Activated naive CD4-positive, alpha-beta T cell treated with anti-CD3 and anti-CD28 coated beads, Interleukin-2, amount 10 ng/mL, durations not matched to agents 7 days and 5 days (primary cell): ENCODE measurements around the gene PABPC5.

ENCODE experiments used
- CTCF ChIA-PET: fragments of 350-600 bp; sonication (Branson Sonifier 250); formaldehyde crosslinking; loops from one replicate; lab custom pipeline; 2021; ENCODE audit warnings: antibody characterized with exemption; lab: Charles Lee
- DNase-seq: peaks from one replicate; pipeline ENCODE4 v3.0.0-alpha.2; 2020
- H3K27ac Mint-ChIP-seq: one replicate; pipeline ENCODE4 v1.8.0; 2021; ENCODE audit warnings: mild to moderate bottlenecking, moderate library complexity, mixed read lengths
- H3K27me3 Mint-ChIP-seq: one replicate; pipeline ENCODE4 v1.8.0; 2021; ENCODE audit warnings: mild to moderate bottlenecking, mixed read lengths
- H3K36me3 Mint-ChIP-seq: one replicate; pipeline ENCODE4 v1.8.0; 2021; ENCODE audit warnings: mixed read lengths
- H3K4me1 Mint-ChIP-seq: one replicate; pipeline ENCODE4 v1.8.0; 2021; ENCODE audit warnings: mixed read lengths
- H3K4me3 Mint-ChIP-seq: one replicate; pipeline ENCODE4 v1.8.0; 2021; ENCODE audit warnings: mild to moderate bottlenecking, moderate library complexity, mixed read lengths
- H3K9me3 Mint-ChIP-seq: one replicate; pipeline ENCODE4 v1.8.0; 2021; ENCODE audit warnings: mixed read lengths

PABPC5 gene

GRCh38 chrX:91434351-91435168 lies at the start of gene PABPC5:
PABPC5 (plus strand) TSS chrX:91434839; CDS start chrX:91435578, 739 bp downstream.
- Mint-ChIP-seq H3K4me1 (no peaks in the 10 kb centered on the region), H3K9me3 (no peaks in the 10 kb centered on the region), H3K36me3 (no peaks in the 10 kb centered on the region), H3K27me3 (peaks cover 8% of the 10 kb centered on the region), H3K4me3 (peak within 1 kb of the TSS; percentile 37), H3K27ac (no peak within 1 kb of the TSS)
- CTCF ChIA-PET: no interaction called here
- DNase-seq: no peak

DNA sequence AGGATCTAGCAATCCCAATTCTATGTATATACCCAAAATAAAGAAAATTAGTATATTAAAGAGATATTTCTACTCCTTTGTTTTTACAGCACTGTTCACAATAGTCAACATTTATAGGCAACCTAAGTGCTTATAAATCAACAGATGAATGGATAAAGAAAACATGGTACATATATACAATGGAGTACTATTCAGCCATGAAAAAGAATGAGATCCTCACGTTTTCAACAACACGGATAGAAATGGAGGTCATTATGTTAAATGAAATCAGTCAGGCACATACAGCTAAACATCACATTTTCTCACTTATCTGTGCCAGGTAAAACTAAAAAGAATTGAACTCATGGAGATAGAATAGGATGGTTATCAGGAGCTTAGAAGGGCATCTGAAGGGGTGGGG lies 45.6 kb upstream of the PABPC5 start:
- CTCF ChIA-PET: no interaction called here
- peaks cover 3% of the 10 kb centered on the region for H3K9me3 Mint-ChIP-seq
- no peak overlapping the region for H3K4me3 Mint-ChIP-seq
- no peak for DNase-seq
- H3K36me3 Mint-ChIP-seq: no peaks in the 10 kb centered on the region
- no peaks in the 10 kb centered on the region for H3K4me1 Mint-ChIP-seq
- H3K27me3 Mint-ChIP-seq: no peaks in the 10 kb centered on the region
- no peak overlapping the region for H3K27ac Mint-ChIP-seq

DNA sequence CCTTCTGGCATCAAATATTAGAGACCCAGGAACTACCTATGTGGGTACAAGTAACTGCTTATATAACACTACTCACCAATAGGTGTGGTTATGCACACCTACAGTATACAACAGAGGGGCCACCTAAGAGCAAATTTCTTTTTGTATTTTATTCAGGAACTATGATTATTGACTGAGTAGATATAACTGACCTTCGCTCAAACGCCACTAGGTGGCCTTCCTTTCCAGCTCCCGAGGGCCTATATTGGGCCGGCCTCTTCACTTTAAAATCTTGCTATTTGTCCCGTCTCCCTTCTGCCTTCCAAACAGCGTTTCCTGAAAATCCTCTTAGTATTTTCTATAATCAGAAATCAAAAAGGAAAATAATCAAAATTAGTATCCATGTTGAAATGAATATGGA lies 19.9 kb upstream of the PABPC5 start:
- H3K27me3 Mint-ChIP-seq: no peaks in the 10 kb centered on the region
- DNase-seq: no peak
- no peaks in the 10 kb centered on the region for H3K4me1 Mint-ChIP-seq
- H3K9me3 Mint-ChIP-seq: peaks cover under 1% of the 10 kb centered on the region
- CTCF ChIA-PET: no interaction called here
- no peaks in the 10 kb centered on the region for H3K36me3 Mint-ChIP-seq
- no peak overlapping the region for H3K4me3 Mint-ChIP-seq
- no peak overlapping the region for H3K27ac Mint-ChIP-seq

DNA sequence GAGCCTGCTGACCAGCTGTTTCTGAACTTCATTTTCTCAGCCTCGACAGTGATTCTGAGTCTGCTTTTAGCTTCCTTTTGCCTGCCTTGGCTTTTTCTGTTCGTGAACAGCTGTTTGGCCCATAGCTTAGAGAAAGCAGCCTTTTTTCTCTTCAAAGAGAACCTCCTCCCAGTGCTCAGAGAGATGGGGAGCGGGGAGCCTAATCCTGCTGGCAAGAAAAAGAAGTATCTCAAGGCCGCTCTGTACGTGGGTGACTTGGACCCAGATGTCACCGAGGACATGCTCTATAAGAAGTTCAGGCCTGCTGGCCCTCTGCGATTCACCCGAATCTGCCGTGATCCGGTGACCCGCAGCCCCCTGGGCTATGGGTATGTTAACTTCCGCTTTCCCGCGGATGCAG lies 756 bp downstream of the PABPC5 start:
- Mint-ChIP-seq H3K4me3 (no peak overlapping the region), H3K4me1 (no peaks in the 10 kb centered on the region), H3K36me3 (no peaks in the 10 kb centered on the region), H3K27ac (no peak overlapping the region), H3K9me3 (no peaks in the 10 kb centered on the region), H3K27me3 (peaks cover 8% of the 10 kb centered on the region)
- CTCF ChIA-PET: no interaction called here
- DNase-seq: no peak
